ENCODE measurements around the gene SIRT7. TPM values are rescaled to one million over a fixed set of nuclear protein-coding genes. Genes with fewer than 3 reads are reported as not detected.
"Not testable (repeated sequence)": the region's sequence is repeated elsewhere in the genome, so short reads cannot be mapped to it uniquely, and the experiment has no call there.

The SIRT7 gene
- total RNA-seq, 2 experiments from 2014 or later = 29.3 to 31.8 TPM

DNA sequence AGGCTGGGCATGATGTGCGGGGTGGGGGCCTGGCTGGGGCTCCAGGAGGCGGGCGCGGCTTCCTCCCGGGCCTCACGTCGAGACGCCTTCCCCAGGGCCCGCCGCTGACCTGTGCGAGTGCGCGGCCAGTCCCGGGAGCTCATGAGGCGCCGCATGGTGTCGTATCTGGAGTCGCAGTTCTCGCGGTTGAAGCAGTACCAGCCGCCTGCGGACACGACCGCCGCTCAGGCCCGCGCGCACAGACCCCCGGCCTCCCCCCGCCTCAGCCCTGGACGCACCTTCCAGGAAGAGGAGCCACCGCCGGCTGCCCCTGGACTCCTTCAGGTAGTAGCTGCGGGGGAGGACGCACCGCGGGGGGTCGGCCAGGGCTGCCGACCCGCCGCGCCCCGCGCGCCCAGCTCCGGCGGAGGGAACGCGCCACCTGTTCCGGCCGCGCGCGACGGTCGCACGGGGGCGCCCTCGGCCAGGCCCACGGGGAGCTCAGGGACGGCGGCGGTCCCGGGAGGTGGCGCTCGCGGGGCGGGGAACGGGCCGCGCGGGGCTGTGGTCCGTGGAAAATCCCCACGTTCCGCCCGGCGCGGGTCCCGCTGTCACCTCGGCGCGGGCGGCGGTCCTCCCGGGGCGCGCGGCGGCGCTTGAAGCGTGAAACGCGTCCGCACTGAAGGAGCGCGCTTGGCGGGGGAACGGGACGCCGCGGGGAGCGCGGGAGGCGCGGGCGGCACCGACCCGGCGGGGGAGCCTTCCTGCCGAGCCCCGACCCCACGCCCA, 41.6 kb upstream of the SIRT7 start:
- ChIA-PET CTCF (interaction anchor here (0.5 to 2.3 kb wide), 28 partner anchors 9 to 487 kb away, joined by 3 to 54 read pairs (median 3); partner anchors contain the start of genes CENPX, DCXR, LRRC45 and RAC3), POLR2A (interaction anchor here (1.1 kb wide), 1 partner anchor 62 kb away, joined by 3 read pairs; no protein-coding TSS in a partner anchor)
- Mint-ChIP-seq H3K4me1 (no peaks in the 10 kb centered on the region), H3K36me3 (ENCODE audit: low read depth) (no peaks in the 10 kb centered on the region), H3K4me3 (peak overlapping the region; percentile 38), H3K27me3 (peaks cover 11% of the 10 kb centered on the region), H3K27ac (no peak overlapping the region), H3K9me3 (ENCODE audit: low read depth) (no peaks in the 10 kb centered on the region)
- ATAC-seq (peak; percentile 90), DNase-seq (peak; percentile 86)
- intact Hi-C loops (cut with DNase I, micrococcal nuclease) = loop anchor here (1.0 to 2.0 kb wide), 4 partner anchors 18 to 195 kb away; partner anchors contain the start of genes ASPSCR1 (in 1 of the 2) and DCXR (in 1 of the 2)

DNA sequence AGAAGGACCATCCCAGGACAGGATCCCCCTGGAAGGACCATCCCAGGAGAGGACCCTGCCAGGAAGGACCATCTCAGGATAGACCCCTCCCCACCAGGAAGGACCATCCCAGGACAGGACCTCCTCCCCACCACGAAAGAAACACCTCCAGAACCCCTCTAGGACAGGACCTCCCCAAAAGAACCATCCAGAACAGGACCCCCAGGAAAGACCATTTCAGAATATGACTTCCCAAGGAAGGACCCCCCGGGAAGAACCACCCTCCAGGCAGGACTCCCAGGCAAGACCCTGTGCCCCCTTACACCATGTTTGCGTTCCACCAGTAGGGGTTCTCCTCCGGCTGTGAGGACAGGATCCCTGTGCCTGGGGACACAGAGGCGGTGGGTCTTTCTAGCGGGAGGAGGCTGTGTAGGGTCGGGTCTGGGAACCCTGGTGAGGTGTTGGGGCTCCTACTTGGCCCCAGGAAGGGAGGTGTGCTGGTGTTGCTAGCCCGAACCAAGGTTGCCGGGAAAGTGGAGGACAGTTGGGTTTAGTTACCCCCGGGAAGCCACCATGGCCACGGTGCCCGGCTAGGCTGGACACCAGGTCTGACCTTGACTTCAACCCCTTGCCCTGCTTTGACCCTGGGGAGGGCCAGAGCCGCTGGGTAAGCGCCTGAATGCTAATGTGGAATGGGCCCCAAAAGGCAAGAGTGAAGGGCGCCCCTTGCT, 40.8 kb upstream of the SIRT7 start:
- DNase-seq (no peak), ATAC-seq (no peak)
- ChIA-PET POLR2A (interaction anchor here (1.1 kb wide), 1 partner anchor 63 kb away, joined by 3 read pairs; no protein-coding TSS in a partner anchor), CTCF (interaction anchor here (0.6 to 2.3 kb wide), 26 partner anchors 8 to 487 kb away, joined by 3 to 54 read pairs (median 3); partner anchors contain the start of genes CENPX, DCXR, LRRC45 and RAC3)
- no peaks in the 10 kb centered on the region for H3K9me3 Mint-ChIP-seq (ENCODE audit: low read depth)
- intact Hi-C loops (cut with DNase I, micrococcal nuclease) = loop anchor here (1.0 kb wide), 3 partner anchors 19 to 79 kb away; partner anchors contain the start of genes ASPSCR1 (in 1 of the 2) and DCXR (in 1 of the 2)
- no peaks in the 10 kb centered on the region for H3K36me3 Mint-ChIP-seq (ENCODE audit: low read depth)
- no peak overlapping the region for H3K27ac Mint-ChIP-seq
- no peaks in the 10 kb centered on the region for H3K4me1 Mint-ChIP-seq
- peaks cover 11% of the 10 kb centered on the region for H3K27me3 Mint-ChIP-seq
- peak overlapping the region; percentile 38 for H3K4me3 Mint-ChIP-seq

DNA sequence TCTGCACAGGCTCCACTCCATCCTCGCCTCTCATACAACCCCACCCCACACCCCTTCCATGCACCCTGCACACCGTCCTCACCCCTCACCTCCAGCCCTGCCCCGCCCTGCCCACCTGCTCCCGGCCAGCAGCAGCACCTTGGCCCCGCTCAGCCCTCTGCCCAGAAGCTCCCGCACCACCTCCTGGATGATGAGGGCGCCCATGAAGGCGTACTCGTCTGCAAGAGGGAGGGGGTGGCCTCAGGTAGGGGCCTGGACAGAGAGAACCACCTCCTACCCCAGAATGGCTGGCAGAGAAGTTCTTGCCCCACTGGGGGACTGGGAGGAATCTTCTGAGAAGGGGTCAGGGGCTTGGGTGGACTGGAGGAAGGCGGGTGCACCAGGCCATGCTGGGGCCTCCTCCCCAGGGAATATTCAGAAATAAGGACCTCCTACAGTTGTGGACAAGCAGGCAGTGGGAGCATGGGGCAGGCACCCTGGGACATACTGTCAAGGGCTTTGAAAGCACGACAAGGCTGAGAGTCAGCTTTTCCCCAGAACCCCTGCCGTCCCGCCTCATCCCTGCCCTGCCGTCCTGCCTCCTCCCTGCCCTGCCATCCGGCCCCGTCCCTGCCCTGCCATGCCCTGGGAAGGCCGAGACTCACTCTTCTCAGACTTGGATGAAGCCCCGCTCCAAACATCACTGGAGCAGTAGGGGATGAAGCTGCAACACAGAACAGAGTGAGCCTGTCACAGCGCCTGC, 39.9 kb upstream of the SIRT7 start:
- ChIA-PET POLR2A (no interaction called here), CTCF (no interaction called here)
- Mint-ChIP-seq H3K4me3 (no peak overlapping the region), H3K9me3 (ENCODE audit: low read depth) (no peaks in the 10 kb centered on the region), H3K27me3 (peaks cover 11% of the 10 kb centered on the region), H3K27ac (no peak overlapping the region), H3K4me1 (no peaks in the 10 kb centered on the region), H3K36me3 (ENCODE audit: low read depth) (no peaks in the 10 kb centered on the region)
- no peak for ATAC-seq
- intact Hi-C loops (cut with DNase I, micrococcal nuclease) = no loop called here
- DNase-seq = no peak

DNA sequence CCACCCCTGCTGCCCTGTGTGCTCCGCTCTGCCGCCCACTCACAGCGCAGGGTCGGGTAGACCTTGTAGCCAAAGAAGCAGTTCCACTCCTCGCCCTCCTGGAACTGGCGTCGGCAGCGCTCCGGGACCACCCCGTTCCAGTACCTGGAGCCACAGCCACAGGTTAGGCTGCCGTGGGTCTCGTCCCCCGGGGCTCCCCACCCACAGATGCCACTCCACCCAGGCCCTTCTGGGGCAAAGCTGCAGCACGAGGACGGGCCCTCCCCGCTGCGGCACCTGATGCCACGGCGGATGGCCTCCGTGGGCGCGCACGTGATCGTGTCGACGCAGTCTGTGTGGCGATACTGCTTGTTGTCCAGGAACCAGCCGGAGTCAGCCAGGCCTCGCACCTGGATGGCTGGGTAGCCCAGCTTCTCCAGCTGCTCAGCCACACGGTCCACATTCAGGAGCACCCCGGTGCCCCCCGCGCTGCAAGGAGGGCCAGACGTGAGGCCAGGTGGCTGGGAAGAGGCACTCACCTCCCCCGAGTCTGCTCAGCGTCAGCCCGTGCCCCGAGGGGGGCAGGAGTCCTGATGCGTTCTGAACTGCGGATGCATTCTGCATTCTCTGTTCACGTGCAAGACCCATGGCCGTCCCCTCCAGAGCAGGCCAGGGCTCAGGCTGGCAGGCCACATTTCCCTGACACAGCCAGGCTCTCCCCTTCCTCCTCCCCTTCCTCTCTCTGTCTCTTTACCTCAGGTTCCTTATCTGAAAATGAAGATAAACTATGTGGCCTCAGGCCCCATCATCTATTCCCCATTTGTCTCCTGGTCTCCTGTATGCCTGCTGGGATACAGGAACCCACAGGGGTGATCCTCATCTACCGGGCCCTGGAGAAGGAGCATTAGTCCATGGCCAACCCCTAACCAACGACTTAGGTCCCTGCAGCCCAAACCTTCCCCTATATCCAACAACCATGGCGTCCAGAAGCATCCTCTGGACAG, 38.9 kb upstream of the SIRT7 start:
- Mint-ChIP-seq H3K27ac (no peak overlapping the region), H3K4me1 (no peaks in the 10 kb centered on the region), H3K4me3 (no peak overlapping the region), H3K9me3 (ENCODE audit: low read depth) (no peaks in the 10 kb centered on the region), H3K27me3 (peaks cover 7% of the 10 kb centered on the region), H3K36me3 (ENCODE audit: low read depth) (no peaks in the 10 kb centered on the region)
- DNase-seq (no peak), ATAC-seq (no peak)
- intact Hi-C loops (cut with DNase I, micrococcal nuclease) = no loop called here
- ChIA-PET CTCF (no interaction called here), POLR2A (no interaction called here)

DNA sequence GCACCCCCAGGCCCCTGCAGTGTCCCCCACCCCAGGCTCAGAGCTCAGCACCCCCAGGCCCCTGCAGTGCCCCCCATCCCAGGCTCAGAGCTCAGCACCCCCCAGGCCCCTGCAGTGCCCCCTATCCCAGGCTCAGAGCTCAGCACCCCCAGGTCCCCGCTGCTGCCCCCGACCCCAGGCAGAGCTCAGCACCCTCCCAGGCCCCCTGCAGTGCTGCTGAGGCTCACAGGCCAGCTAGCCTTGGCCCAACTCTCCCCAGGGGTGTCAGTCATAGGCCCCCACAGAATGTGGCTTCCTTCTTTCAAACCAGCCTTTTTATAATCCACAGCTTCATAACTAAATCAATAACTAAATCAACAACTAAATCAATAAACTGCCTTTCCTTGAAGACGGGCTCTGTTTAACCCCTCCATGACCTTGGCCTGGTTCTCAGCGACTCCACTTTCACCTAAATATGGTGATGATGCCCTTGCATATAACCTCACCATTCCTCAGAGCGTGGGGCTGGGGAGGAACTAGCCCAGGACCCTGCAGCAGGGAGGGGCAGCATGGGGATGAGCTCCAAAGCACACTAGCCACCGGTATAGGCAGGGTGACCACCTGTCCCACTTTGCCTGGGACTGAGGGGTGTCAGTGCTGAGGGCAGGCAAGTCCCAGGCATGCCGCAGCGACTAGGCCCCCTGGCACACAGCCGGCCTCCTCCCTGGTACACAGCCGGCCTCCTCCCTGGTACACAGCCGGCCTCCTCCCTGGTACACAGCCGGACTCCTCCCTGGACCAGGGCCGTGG, 38.0 kb upstream of the SIRT7 start:
- Mint-ChIP-seq H3K27ac (no peak overlapping the region), H3K27me3 (peaks cover 7% of the 10 kb centered on the region), H3K36me3 (ENCODE audit: low read depth) (no peaks in the 10 kb centered on the region), H3K4me3 (no peak overlapping the region), H3K4me1 (no peaks in the 10 kb centered on the region), H3K9me3 (ENCODE audit: low read depth) (no peaks in the 10 kb centered on the region)
- POLR2A ChIA-PET = no interaction called here
- no peak for ATAC-seq
- no peak for DNase-seq
- intact Hi-C loops (cut with DNase I, micrococcal nuclease) = no loop called here
- CTCF ChIA-PET = interaction anchor here (0.5 to 1.3 kb wide), 2 partner anchors 28 to 50 kb away, joined by 3 read pairs; partner anchors contain the start of gene MAFG

DNA sequence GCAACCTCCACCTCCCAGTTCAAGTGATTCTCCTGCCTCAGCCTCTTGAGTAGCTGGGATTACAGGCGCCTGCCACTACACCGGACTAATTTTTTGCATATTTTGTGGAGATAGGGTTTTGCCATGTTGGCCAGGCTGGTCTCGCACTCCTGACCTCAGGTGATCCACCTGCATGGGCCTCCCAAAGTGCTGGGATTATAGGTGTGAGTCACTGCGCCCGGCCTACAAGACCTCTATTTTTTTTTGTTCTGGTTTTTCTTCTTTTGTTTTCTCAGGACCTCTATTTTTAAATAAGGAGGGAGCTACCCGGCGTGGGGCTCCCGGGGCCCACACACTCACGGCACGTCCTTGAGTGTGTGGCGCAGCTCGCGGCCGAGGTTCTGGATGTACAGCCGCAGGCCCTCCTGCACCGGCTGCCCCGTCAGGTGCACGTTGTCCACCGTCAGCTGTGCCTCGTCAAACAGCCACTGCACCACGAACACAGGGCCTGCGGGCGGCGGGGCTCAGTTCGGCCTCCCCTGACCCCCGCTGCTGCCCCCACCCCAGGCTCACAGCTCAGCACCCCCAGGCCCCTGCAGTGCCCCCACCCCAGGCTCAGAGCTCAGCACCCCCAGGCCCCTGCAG, 37.2 kb upstream of the SIRT7 start:
- no peaks in the 10 kb centered on the region for H3K9me3 Mint-ChIP-seq (ENCODE audit: low read depth)
- DNase-seq (no peak), ATAC-seq (no peak)
- H3K36me3 Mint-ChIP-seq (ENCODE audit: low read depth) = no peaks in the 10 kb centered on the region
- H3K4me1 Mint-ChIP-seq = peaks cover 2% of the 10 kb centered on the region
- intact Hi-C loops (cut with DNase I, micrococcal nuclease) = no loop called here
- H3K27me3 Mint-ChIP-seq = peaks cover 10% of the 10 kb centered on the region
- ChIA-PET CTCF (interaction anchor here (0.5 to 1.3 kb wide), 3 partner anchors 12 to 50 kb away, joined by 3 to 5 read pairs (median 3); partner anchors contain the start of gene MAFG), POLR2A (no interaction called here)
- H3K4me3 Mint-ChIP-seq = no peak overlapping the region
- H3K27ac Mint-ChIP-seq = no peak overlapping the region

DNA sequence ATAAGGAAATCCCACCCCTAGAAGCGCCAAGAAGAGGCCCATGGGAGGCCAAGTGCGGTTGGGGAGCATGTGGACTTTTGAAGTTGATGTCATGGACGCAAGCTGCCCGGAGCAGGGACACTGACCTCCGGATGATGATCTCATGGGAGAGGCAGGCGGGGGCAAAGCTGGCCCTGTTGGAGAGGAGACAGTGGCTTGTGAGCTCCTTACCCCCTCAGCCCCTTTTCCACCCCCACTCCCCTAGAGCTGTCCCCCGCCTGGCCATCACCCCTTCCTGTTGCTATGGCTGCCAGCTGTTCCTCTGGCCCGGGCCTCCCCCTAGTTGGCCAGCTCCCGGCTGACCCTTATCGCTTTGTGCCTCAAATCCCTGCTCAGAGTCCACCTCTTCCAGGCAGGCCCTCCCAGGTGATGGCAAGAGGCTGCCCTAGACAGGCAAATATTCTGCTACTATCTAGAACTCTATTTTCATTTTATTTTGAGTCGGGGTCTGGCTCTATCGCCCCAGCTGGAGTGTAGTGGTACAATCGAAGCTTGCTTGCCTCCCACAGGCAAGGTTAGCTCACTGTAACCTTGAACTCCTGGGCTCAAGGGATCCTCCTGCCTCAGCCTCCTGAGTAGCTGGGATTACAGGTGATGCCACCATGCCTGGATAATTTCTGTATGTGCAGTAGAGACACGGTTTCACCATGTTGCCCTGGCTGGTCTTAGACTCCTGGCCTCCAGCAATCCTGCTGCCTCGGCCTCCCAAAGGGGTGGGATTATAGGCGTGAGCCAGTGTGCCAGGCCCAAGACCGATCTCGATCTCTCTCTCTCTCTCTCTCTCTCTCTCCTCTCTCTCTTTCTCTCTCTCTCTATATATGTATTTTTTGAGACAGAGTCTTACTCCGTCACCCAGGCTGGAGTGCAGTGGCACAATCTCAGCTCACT, 36.4 kb upstream of the SIRT7 start:
- intact Hi-C loops (cut with DNase I, micrococcal nuclease) = no loop called here
- H3K4me1 Mint-ChIP-seq = peaks cover 2% of the 10 kb centered on the region
- no peak overlapping the region for H3K4me3 Mint-ChIP-seq
- no peaks in the 10 kb centered on the region for H3K9me3 Mint-ChIP-seq (ENCODE audit: low read depth)
- ChIA-PET POLR2A (no interaction called here), CTCF (interaction anchor here (0.6 to 1.3 kb wide), 3 partner anchors 13 to 37 kb away, joined by 3 to 5 read pairs (median 4); partner anchors contain the start of gene MAFG)
- no peak for DNase-seq
- no peaks in the 10 kb centered on the region for H3K36me3 Mint-ChIP-seq (ENCODE audit: low read depth)
- no peak for ATAC-seq
- H3K27me3 Mint-ChIP-seq = peaks cover 10% of the 10 kb centered on the region
- no peak overlapping the region for H3K27ac Mint-ChIP-seq

DNA sequence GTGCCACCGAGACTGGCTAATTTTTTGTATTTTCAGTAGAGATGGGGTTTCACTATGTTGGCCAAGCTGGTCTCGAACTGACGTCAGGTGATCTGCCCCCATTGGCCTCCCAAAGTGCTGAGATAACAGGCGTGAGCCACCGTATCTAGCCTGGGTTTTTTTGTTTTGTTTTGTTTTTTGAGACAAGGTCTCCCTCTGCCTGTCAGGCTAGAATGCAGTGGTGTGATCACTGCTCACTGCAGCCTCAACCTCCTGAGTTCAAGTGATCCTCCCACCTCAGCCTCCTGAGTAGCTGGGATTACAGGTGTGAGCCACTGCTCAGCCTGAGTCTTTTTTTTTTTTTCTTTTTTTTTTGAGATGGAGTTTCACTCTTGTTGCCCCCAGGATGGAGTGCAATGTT, 35.5 kb upstream of the SIRT7 start:
- CTCF ChIA-PET = interaction anchor here (0.6 to 0.7 kb wide), 2 partner anchors 36 to 66 kb away, joined by 3 to 4 read pairs; no protein-coding TSS in a partner anchor
- H3K9me3 Mint-ChIP-seq (ENCODE audit: low read depth); H3K4me3 Mint-ChIP-seq; DNase-seq; POLR2A ChIA-PET; H3K27me3 Mint-ChIP-seq; H3K27ac Mint-ChIP-seq; H3K36me3 Mint-ChIP-seq (ENCODE audit: low read depth); H3K4me1 Mint-ChIP-seq: not testable (repeated sequence)
- peak; percentile 53 for ATAC-seq
- intact Hi-C loops (cut with DNase I, micrococcal nuclease) = loop anchor here in 1 of 2 experiments (1.0 kb wide), 1 partner anchor 220 kb away; no protein-coding TSS in a partner anchor

DNA sequence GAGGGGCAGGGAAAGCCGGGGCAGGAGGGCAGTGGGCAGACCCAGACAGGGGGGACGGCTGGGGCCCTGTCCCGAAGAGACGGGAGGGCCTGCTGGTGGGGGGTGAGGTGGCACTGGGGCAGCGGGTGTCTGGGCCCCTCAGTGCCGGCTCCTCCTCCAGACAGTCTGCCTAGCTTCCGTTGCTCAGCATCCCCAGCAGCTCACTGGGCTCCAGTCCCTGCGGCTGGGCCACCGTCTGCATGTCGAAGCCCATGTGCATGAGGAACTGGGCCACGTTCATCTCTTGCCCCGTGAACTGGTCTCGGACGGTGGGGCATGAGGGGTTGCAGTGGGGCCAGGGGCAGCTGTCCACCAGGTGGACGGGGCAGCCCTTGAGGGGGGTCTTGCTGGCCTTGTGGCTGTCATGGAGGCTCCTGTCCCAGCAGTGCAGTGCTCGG, 34.8 kb upstream of the SIRT7 start:
- POLR2A ChIA-PET = interaction anchor here (0.6 kb wide), 1 partner anchor 11 kb away, joined by 4 read pairs; no protein-coding TSS in a partner anchor
- DNase-seq (no peak), ATAC-seq (no peak)
- Mint-ChIP-seq H3K9me3 (ENCODE audit: low read depth) (no peaks in the 10 kb centered on the region), H3K27me3 (peaks cover 2% of the 10 kb centered on the region), H3K4me3 (no peak overlapping the region), H3K27ac (no peak overlapping the region), H3K4me1 (peaks cover 2% of the 10 kb centered on the region), H3K36me3 (ENCODE audit: low read depth) (no peaks in the 10 kb centered on the region)
- CTCF ChIA-PET = interaction anchor here (0.7 kb wide), 1 partner anchor 67 kb away, joined by 3 read pairs; no protein-coding TSS in a partner anchor
- intact Hi-C loops (cut with DNase I, micrococcal nuclease) = loop anchor here in 1 of 2 experiments (1.0 kb wide), 1 partner anchor 220 kb away; no protein-coding TSS in a partner anchor

All from activated CD4-positive, alpha-beta T cell treated with anti-CD3 and anti-CD28 coated beads for 36 hours (primary cell).